GM19099 (cell line): ENCODE measurements around the gene TBXAS1.

Experiments used
- POLR2A ChIP-seq: IDR thresholded peaks from 3 replicates; pipeline ENCODE4 v1.6.1; 2011; ENCODE audit warnings: low read depth; ENCODE audit not compliant: insufficient read length; ENCODE audit errors: extremely low read depth

The TBXAS1 gene

GRCh38 chr7:139936760-139937310 lies 107.8 kb downstream of the TBXAS1 start:
- no peak for TF ChIP-seq POLR2A

- TF ChIP-seq POLR2A = no peak
These were observed 108.7 kb downstream of the TBXAS1 start for GRCh38 chr7:139937715-139938114.

- TF ChIP-seq POLR2A = no peak
These were observed 111.8 kb downstream of the TBXAS1 start for GRCh38 chr7:139940866-139941265.

- no peak for TF ChIP-seq POLR2A
These were observed 112.4 kb downstream of the TBXAS1 start for GRCh38 chr7:139941421-139941820.

GRCh38 chr7:139941866-139942265 lies 112.8 kb downstream of the TBXAS1 start:
- no peak for TF ChIP-seq POLR2A

- no peak for TF ChIP-seq POLR2A
These were observed 113.6 kb downstream of the TBXAS1 start for GRCh38 chr7:139942636-139943035.

GRCh38 chr7:139943401-139943800 lies 114.3 kb downstream of the TBXAS1 start:
- no peak for TF ChIP-seq POLR2A

GRCh38 chr7:139944248-139944647 lies 115.2 kb downstream of the TBXAS1 start:
- no peak for TF ChIP-seq POLR2A

GRCh38 chr7:139946533-139946932 lies 117.5 kb downstream of the TBXAS1 start:
- no peak for TF ChIP-seq POLR2A

GRCh38 chr7:139947021-139947420 lies 118.0 kb downstream of the TBXAS1 start:
- no peak for TF ChIP-seq POLR2A

- no peak for TF ChIP-seq POLR2A
These were observed 119.1 kb downstream of the TBXAS1 start for GRCh38 chr7:139948167-139948566.

- TF ChIP-seq POLR2A = no peak
These were observed 119.7 kb downstream of the TBXAS1 start for GRCh38 chr7:139948587-139949335.

- TF ChIP-seq POLR2A = no peak
These were observed 120.6 kb downstream of the TBXAS1 start for GRCh38 chr7:139949629-139950028.

GRCh38 chr7:139950881-139951525 lies 121.9 kb downstream of the TBXAS1 start:
- TF ChIP-seq POLR2A = no peak

GRCh38 chr7:139953229-139953628 lies 124.2 kb downstream of the TBXAS1 start:
- no peak for TF ChIP-seq POLR2A
